Stomach (tissue), 9 donors: ENCODE measurements around the gene CCDC148. TPM values are rescaled to one million over a fixed set of nuclear protein-coding genes. Genes with fewer than 3 reads are reported as not detected.

Experiments used
- DNase-seq, 2 donors: peaks; one replicate each; pipeline versions ENCODE4 v3.0.0 to v3.0.0-alpha.2; 2013 to 2019
- H3K27ac ChIP-seq, 5 donors: fragments of 200-600 bp in 4 of 5; sonication (generic) in 4 of 5; one replicate each; pipeline ENCODE4 v1.5.1; 2013 to 2019; ENCODE audit warnings: mild to moderate bottlenecking in 1 of 5, moderate library complexity in 1 of 5
- H3K27me3 ChIP-seq, 3 donors: fragments of 200-600 bp; sonication (generic); one replicate each; pipeline ENCODE4 v1.5.1; 2017 to 2019; ENCODE audit warnings: mixed run types in 1 of 3
- H3K36me3 ChIP-seq, 4 donors: fragments of 200-600 bp; sonication (generic); 1 replicate in 3 of 4; 2 replicates in 1 of 4; pipeline ENCODE4 v1.5.1; 2016 to 2019
- H3K4me1 ChIP-seq, 4 donors: fragments of 200-600 bp; sonication (generic); one replicate each; pipeline ENCODE4 v1.5.1; 2016 to 2019
- H3K4me3 ChIP-seq, 4 donors: fragments of 200-600 bp; sonication (generic) in 3 of 4; one replicate each; pipeline ENCODE4 v1.5.1; 2016 to 2019; ENCODE audit warnings: mild to moderate bottlenecking in 1 of 4
- H3K9me3 ChIP-seq, 4 donors: fragments of 200-600 bp; sonication (generic); one replicate each; pipeline ENCODE4 v1.5.1; 2016 to 2019
- CTCF ChIP-seq, 7 experiments: fragments of 450-650 bp in 4 of 7; fragments of 200-600 bp in 3 of 7; sonication (generic) in 3 of 7; IDR thresholded peaks; one replicate each; pipeline ENCODE4 v1.5.1; 2016 to 2019; ENCODE audit warnings: antibody characterized with exemption in 7 of 7, control low read depth in 2 of 7, mild to moderate bottlenecking in 1 of 7
- EP300 ChIP-seq: sonication (generic); formaldehyde crosslinking; IDR thresholded peaks from one replicate; pipeline ENCODE4 v1.6.1; 2017; ENCODE audit warnings: antibody characterized with exemption
- POLR2A ChIP-seq, 4 donors: fragments of 450-650 bp; IDR thresholded peaks; one replicate each; pipeline ENCODE4 v1.6.1; 2016; ENCODE audit warnings: antibody characterized with exemption in 4 of 4, control low read depth in 2 of 4, mild to moderate bottlenecking in 1 of 4, moderate library complexity in 1 of 4
- POLR2AphosphoS5 ChIP-seq, 3 donors: sonication (generic); formaldehyde crosslinking; IDR thresholded peaks; one replicate each; pipeline ENCODE4 v1.6.1; 2016; ENCODE audit warnings: antibody characterized with exemption in 3 of 3
- WGBS, 5 donors: extraction: QIAGEN DNeasy Blood & Tissue Kit in 3 of 5; methylation state at CpG; one replicate each; pipeline versions ENCODE4 v1.1.5 to v1.1.7; 2013 to 2018; 5-methylcytosine and 5-hydroxymethylcytosine counted together
- intact Hi-C: fragments of 100-400 bp; cut with DNase I; formaldehyde crosslinking; loops from one replicate; pipeline ENCODE4 v1.15.1; 2023; ENCODE audit warnings: low total_unique reads
- polyA plus RNA-seq, 3 donors: library from polyadenylated mRNA; stranded (reverse); fragments of 200-250 nt; gene quantifications; one replicate each; pipeline ENCODE4 v1.2.3, GENCODE V29; 2013
- total RNA-seq, 5 donors: library from RNA; depleted of rRNA; stranded (reverse); fragments of >200 nt; gene quantifications; one replicate each; pipeline versions ENCODE4 v1.1.0 to v1.2.3, GENCODE V29; 2014 to 2016
- donor health status: healthy with polysubstance abuse.
- donor health status: Bipolar disorder and iron deficiency.
- donor health status: healthy.

The CCDC148 gene
- total and polyA plus RNA-seq, 8 donors = 0.25 to 1.3 (median 0.43) TPM; not detected in 5

DNA sequence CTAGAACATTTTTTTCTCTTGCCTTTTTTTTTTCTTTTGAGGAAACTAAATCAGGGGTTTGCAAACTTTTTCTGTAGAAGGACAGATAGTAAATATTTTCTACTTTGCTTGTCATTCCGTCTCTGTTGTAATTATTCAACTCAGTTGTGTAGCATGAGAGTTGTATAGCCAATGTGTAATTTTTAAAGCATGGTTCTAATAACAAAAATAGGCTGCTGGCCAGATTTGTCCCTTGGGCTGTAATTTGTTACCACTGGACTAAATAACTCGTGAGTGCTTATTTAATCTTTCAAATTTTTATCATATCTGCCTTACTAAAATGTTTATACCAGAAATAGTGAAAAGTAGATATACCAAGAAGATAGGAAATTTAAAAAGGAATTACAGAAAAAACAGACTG lies 43.0 kb downstream of the CCDC148 start:
- peaks cover 0 to 40% (median 31%) of the 10 kb centered on the region in 4 donors for H3K9me3 ChIP-seq
- 39 to 59% (median 47%) methylated on average over 2 of the region's 2 CpGs for WGBS, 5 donors

DNA sequence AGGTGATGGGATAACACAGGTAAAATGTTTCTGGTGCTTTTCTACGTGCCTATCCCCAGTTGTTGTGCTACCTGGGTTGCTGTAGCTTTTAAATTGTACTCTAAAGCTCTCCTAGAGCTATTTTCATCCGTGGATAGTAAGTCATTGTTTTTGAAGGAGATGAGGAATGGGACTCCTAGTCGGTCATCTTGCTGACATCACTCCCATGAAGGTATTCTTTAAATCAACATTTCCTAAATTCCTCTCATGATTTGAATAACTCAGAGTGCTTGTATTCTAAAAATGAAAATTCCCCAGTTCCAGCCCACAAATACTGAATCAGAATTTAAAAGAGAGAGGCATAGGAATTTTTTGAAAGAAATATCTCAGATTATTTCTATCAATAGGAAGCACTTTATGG lies 44.3 kb downstream of the CCDC148 start:
- Histone ChIP-seq H3K27ac (no peak overlapping the region), H3K36me3 (no peaks in the 10 kb centered on the region), H3K27me3 (no peaks in the 10 kb centered on the region), H3K9me3 (peaks cover 0 to 38% (median 31%) of the 10 kb centered on the region in 4 donors), H3K4me1 (peaks cover 0 to 3% (median 0%) of the 10 kb centered on the region in 4 donors), H3K4me3 (no peak overlapping the region)
- intact Hi-C loops = no loop called here
- WGBS, 5 donors = 47 to 64% (median 54%) methylated on average over 3 of the region's 3 CpGs
- no peak for TF ChIP-seq CTCF (IDR thresholded peaks at IDR 0.05)
- TF ChIP-seq POLR2AphosphoS5 (IDR thresholded peaks at IDR 0.05) = no peak
- no peak for TF ChIP-seq POLR2A (IDR thresholded peaks at IDR 0.05)
- TF ChIP-seq EP300 = no peak
- DNase-seq = no peak

More for the DNA sequence above, 43.0 kb downstream of the CCDC148 start:
- intact Hi-C loops = no loop called here
- TF ChIP-seq EP300 (no peak), POLR2AphosphoS5 (IDR thresholded peaks at IDR 0.05) (no peak), CTCF (IDR thresholded peaks at IDR 0.05) (no peak), POLR2A (IDR thresholded peaks at IDR 0.05) (no peak)
- H3K4me3 ChIP-seq = no peak overlapping the region
- DNase-seq = peak in 1 of 2 donors; percentile 31
- H3K27ac ChIP-seq = no peak overlapping the region
- H3K27me3 ChIP-seq = no peaks in the 10 kb centered on the region
- peaks cover 0 to 3% (median 0%) of the 10 kb centered on the region in 4 donors for H3K4me1 ChIP-seq
- no peaks in the 10 kb centered on the region for H3K36me3 ChIP-seq

DNA sequence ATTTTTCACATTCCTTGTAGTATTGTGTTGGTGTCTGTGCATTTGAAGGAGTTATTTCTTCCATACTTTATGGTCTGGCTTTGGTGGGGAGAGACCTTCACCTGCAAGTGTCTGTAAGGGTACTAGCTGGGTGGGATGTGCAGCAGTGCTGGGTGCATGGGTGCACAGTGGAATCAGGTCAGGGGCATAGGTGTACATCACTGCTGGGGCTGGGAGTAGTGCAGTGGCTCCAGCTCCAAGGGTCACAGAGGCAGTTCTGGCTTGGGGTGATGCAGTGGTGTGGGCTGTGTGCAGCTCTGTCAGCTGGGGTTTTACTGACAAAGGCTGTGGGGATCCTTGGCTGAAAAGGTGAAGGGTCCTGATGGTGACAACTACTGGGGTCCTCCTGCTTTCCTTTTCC lies 44.8 kb downstream of the CCDC148 start:
- intact Hi-C loops = no loop called here
- H3K27ac ChIP-seq = no peak overlapping the region
- peaks cover 0 to 36% (median 29%) of the 10 kb centered on the region in 4 donors for H3K9me3 ChIP-seq
- DNase-seq = no peak
- H3K27me3 ChIP-seq = no peaks in the 10 kb centered on the region
- no peak overlapping the region for H3K4me3 ChIP-seq
- TF ChIP-seq CTCF (IDR thresholded peaks at IDR 0.05) (no peak), EP300 (no peak), POLR2AphosphoS5 (IDR thresholded peaks at IDR 0.05) (no peak)
- peaks cover 0 to 3% (median 0%) of the 10 kb centered on the region in 4 donors for H3K4me1 ChIP-seq
- H3K36me3 ChIP-seq = no peaks in the 10 kb centered on the region

GRCh38 chr2:158410132-158410531 lies 46.4 kb downstream of the CCDC148 start:
- intact Hi-C loops = no loop called here
- H3K9me3 ChIP-seq = peaks cover 0 to 22% (median 16%) of the 10 kb centered on the region in 4 donors
- WGBS, 5 donors = 93 to 100% (median 97%) methylated on average over 1 of the region's 1 CpG

More at GRCh38 chr2:158410132-158410531, 46.4 kb downstream of the CCDC148 start:
- peaks cover 0 to 3% (median 0%) of the 10 kb centered on the region in 4 donors for H3K4me1 ChIP-seq
- no peak overlapping the region for H3K27ac ChIP-seq
- no peaks in the 10 kb centered on the region for H3K36me3 ChIP-seq
- TF ChIP-seq POLR2A (IDR thresholded peaks at IDR 0.05) (no peak), CTCF (IDR thresholded peaks at IDR 0.05) (no peak), POLR2AphosphoS5 (IDR thresholded peaks at IDR 0.05) (no peak), EP300 (no peak)
- H3K27me3 ChIP-seq = no peaks in the 10 kb centered on the region
- no peak overlapping the region for H3K4me3 ChIP-seq
- DNase-seq = no peak
